IMR-90 (cell line): ENCODE data around the gene FXYD6. TPM values are rescaled to one million over a fixed set of nuclear protein-coding genes. Genes with fewer than 3 reads are reported as not detected.

Experiments
- ATAC-seq: fragments of 200-7000 bp; cut with Tn5 transposase; 2 replicates; pipeline ENCODE4 v1.9.1; 2020; ENCODE audit warnings: low read depth, mild to moderate bottlenecking, moderate library complexity
- BruUV-seq: library from RNA; stranded (reverse); fragments of 400-500 nt; replicated peaks from 2 replicates; lab custom pipeline; 2021; lab: Mats Ljungman, UMichigan
- CTCF ChIA-PET: fragments of 300-600 bp; formaldehyde crosslinking; extraction: SDS; loops from one replicate; lab custom pipeline; 2021; ENCODE audit warnings: antibody characterized with exemption; lab: Yijun Ruan, JAX
- POLR2A ChIA-PET: fragments of 300-600 bp; sonication (Branson Sonifier 250); formaldehyde crosslinking; loops from one replicate; lab custom pipeline; 2022; ENCODE audit warnings: antibody characterized with exemption; ENCODE audit not compliant: unreplicated experiment; lab: Charles Lee
- DNase-seq: peaks from one replicate; pipeline ENCODE4 v3.0.0; 2013
- H2AFZ ChIP-seq: replicated peaks from 2 replicates; pipeline ENCODE3; 2013; ENCODE audit warnings: low read length, mild to moderate bottlenecking; ENCODE audit not compliant: poor library complexity
- H2AK5ac ChIP-seq: 2 replicates; pipeline ENCODE4 v1.6.1; 2013; ENCODE audit warnings: low read depth, low read length, inconsistent platforms
- H2AK9ac ChIP-seq: replicated peaks from 2 replicates; pipeline ENCODE3; 2013; ENCODE audit warnings: mild to moderate bottlenecking, low read depth, low read length, moderate library complexity; ENCODE audit not compliant: poor library complexity
- H2BK120ac ChIP-seq: 2 replicates; pipeline ENCODE4 v1.6.1; 2013; ENCODE audit warnings: low read depth, low read length, inconsistent platforms
- H2BK15ac ChIP-seq: 3 replicates; pipeline ENCODE4 v1.6.1; 2013; ENCODE audit warnings: low read depth, low read length, inconsistent platforms
- H2BK20ac ChIP-seq: 2 replicates; pipeline ENCODE4 v1.6.1; 2013; ENCODE audit warnings: low read depth, mild to moderate bottlenecking, inconsistent platforms, low read length, moderate library complexity
- H2BK5ac ChIP-seq: 2 replicates; pipeline ENCODE4 v1.6.1; 2013; ENCODE audit warnings: mild to moderate bottlenecking, low read depth, low read length, inconsistent platforms; ENCODE audit not compliant: poor library complexity, severe bottlenecking
- H3K14ac ChIP-seq: replicated peaks from 2 replicates; pipeline ENCODE4 v1.6.1; 2013; ENCODE audit warnings: low read depth, low read length, inconsistent platforms
- H3K18ac ChIP-seq: 2 replicates; pipeline ENCODE4 v1.6.1; 2013; ENCODE audit warnings: low read depth, low read length, control low read depth
- H3K23ac ChIP-seq: 2 replicates; pipeline ENCODE4 v1.6.1; 2013; ENCODE audit warnings: low read depth, low read length, inconsistent platforms
- H3K27ac ChIP-seq: 2 replicates; pipeline ENCODE4 v1.5.1; 2013; ENCODE audit warnings: mild to moderate bottlenecking, control low read depth, low read length; ENCODE audit not compliant: insufficient read depth
- H3K27me3 ChIP-seq: 2 replicates; pipeline ENCODE4 v1.6.1; 2013; ENCODE audit warnings: low read length; ENCODE audit not compliant: control insufficient read depth, insufficient read depth
- H3K36me3 ChIP-seq: 2 replicates; pipeline ENCODE4 v1.6.1; 2013; ENCODE audit warnings: low read length, mixed read lengths; ENCODE audit not compliant: control insufficient read depth, insufficient read depth
- H3K4ac ChIP-seq: 2 replicates; pipeline ENCODE4 v1.6.1; 2013; ENCODE audit warnings: low read depth, low read length, inconsistent platforms
- H3K4me1 ChIP-seq: 2 replicates; pipeline ENCODE4 v1.6.1; 2013; ENCODE audit warnings: low read length, mixed read lengths; ENCODE audit not compliant: control insufficient read depth, insufficient read depth
- H3K4me2 ChIP-seq: 2 replicates; pipeline ENCODE4 v1.6.1; 2013; ENCODE audit warnings: low read depth, mild to moderate bottlenecking, control low read depth, low read length, moderate library complexity
- H3K4me3 ChIP-seq: 2 replicates; pipeline ENCODE4 v1.5.1; 2013; ENCODE audit warnings: low read depth, mild to moderate bottlenecking, control low read depth, low read length, moderate library complexity; ENCODE audit not compliant: insufficient read depth
- H3K56ac ChIP-seq: 2 replicates; pipeline ENCODE4 v1.6.1; 2013; ENCODE audit warnings: low read length, inconsistent platforms; ENCODE audit not compliant: insufficient read depth; ENCODE audit errors: extremely low read depth
- H3K79me1 ChIP-seq, 2 experiments: 2 replicates each; pipeline ENCODE4 v1.6.1; 2013; ENCODE audit warnings: low read length in 2 of 2, inconsistent platforms in 1 of 2, low read depth in 1 of 2
- H3K9ac ChIP-seq: 2 replicates; pipeline ENCODE4 v1.6.1; 2013; ENCODE audit warnings: low read depth, low read length, control low read depth
- H3K9me1 ChIP-seq: 2 replicates; pipeline ENCODE4 v1.6.1; 2013; ENCODE audit warnings: low read length, inconsistent platforms; ENCODE audit not compliant: insufficient read depth
- H3K9me3 ChIP-seq: 2 replicates; pipeline ENCODE4 v1.6.1; 2013; ENCODE audit warnings: low read length; ENCODE audit not compliant: control insufficient read depth, insufficient read depth
- H4K20me1 ChIP-seq: 2 replicates; pipeline ENCODE4 v1.6.1; 2013; ENCODE audit warnings: low read length, inconsistent platforms; ENCODE audit not compliant: insufficient read depth
- H4K5ac ChIP-seq: 2 replicates; pipeline ENCODE4 v1.6.1; 2013; ENCODE audit warnings: mild to moderate bottlenecking, low read depth, low read length, control low read depth
- H4K8ac ChIP-seq, 2 experiments: 2 replicates each; pipeline ENCODE4 v1.6.1; 2013; ENCODE audit warnings: low read depth in 2 of 2, low read length in 2 of 2, control low read depth in 1 of 2, inconsistent platforms in 1 of 2
- H4K91ac ChIP-seq: 2 replicates; pipeline ENCODE4 v1.6.1; 2013; ENCODE audit warnings: low read depth, low read length, inconsistent platforms; ENCODE audit not compliant: insufficient read depth
- BHLHE40 ChIP-seq: fragments of 150-350 bp; IDR thresholded peaks from 2 replicates; pipeline ENCODE4 v1.6.1; 2016; ENCODE audit warnings: mild to moderate bottlenecking, low read depth, low read length
- CEBPB ChIP-seq: IDR thresholded peaks from 2 replicates; pipeline ENCODE4 v1.6.1; 2012; ENCODE audit warnings: low read depth, low read length, improper control_type of control experiment
- CHD1 ChIP-seq: IDR thresholded peaks from 2 replicates; pipeline ENCODE4 v1.6.1; 2012; ENCODE audit warnings: low read depth, low read length, improper control_type of control experiment
- ELK1 ChIP-seq: fragments of 150-350 bp; IDR thresholded peaks from 2 replicates; pipeline ENCODE4 v1.6.1; 2016; ENCODE audit warnings: low read depth, mild to moderate bottlenecking, low read length, moderate library complexity, borderline replicate concordance
- MAFK ChIP-seq: IDR thresholded peaks from 2 replicates; pipeline ENCODE4 v1.6.1; 2012; ENCODE audit warnings: low read depth, low read length, improper control_type of control experiment
- POLR2A ChIP-seq: IDR thresholded peaks from 2 replicates; pipeline ENCODE4 v1.6.1; 2012; ENCODE audit warnings: mild to moderate bottlenecking, low read depth, low read length
- RAD21 ChIP-seq: IDR thresholded peaks from 2 replicates; pipeline ENCODE4 v1.6.1; 2012; ENCODE audit warnings: low read length, improper control_type of control experiment
- RCOR1 ChIP-seq: IDR thresholded peaks from 2 replicates; pipeline ENCODE4 v1.6.1; 2012; ENCODE audit warnings: mild to moderate bottlenecking, low read length, improper control_type of control experiment; ENCODE audit not compliant: insufficient replicate concordance
- RFX5 ChIP-seq: IDR thresholded peaks from 2 replicates; pipeline ENCODE4 v1.8.0; 2012; ENCODE audit warnings: low read depth, mild to moderate bottlenecking, low read length, moderate library complexity
- SMC3 ChIP-seq: fragments of 150-350 bp; IDR thresholded peaks from 2 replicates; pipeline ENCODE4 v1.6.1; 2016; ENCODE audit warnings: low read depth, mild to moderate bottlenecking, antibody characterized with exemption, low read length, moderate library complexity
- USF2 ChIP-seq: fragments of 150-350 bp; IDR thresholded peaks from 2 replicates; pipeline ENCODE4 v1.6.1; 2017; ENCODE audit warnings: mild to moderate bottlenecking, antibody characterized with exemption, low read length, low read depth
- WGBS, 2 experiments: methylation state at CpG; one replicate each; pipeline versions ENCODE4 v1.1.5 to v1.1.7; 2013; ENCODE audit warnings: missing lambda C conversion rate in 2 of 2; ENCODE audit not compliant: insufficient read length in 1 of 2; ENCODE audit errors: extremely low coverage in 2 of 2; 5-methylcytosine and 5-hydroxymethylcytosine counted together
- dilution Hi-C: fragments of 300-500 bp; cut with HindIII; formaldehyde crosslinking; loops from one replicate; pipeline ENCODE4 v1.14.3; 2018; ENCODE audit warnings: low sequenced_read_pairs; ENCODE audit not compliant: unreplicated experiment
- in situ Hi-C: fragments of 300-500 bp; cut with MboI; formaldehyde crosslinking; loops from 3 replicates; pipeline ENCODE4 v1.14.3; 2019; ENCODE audit warnings: low sequenced_read_pairs, inconsistent platforms, mixed read lengths
- intact Hi-C: fragments of 100-400 bp; cut with micrococcal nuclease; formaldehyde crosslinking; loops from 2 replicates; pipeline ENCODE4 v1.10.0; 2022
- polyA plus RNA-seq, 3 experiments: library from polyadenylated mRNA; depleted of rRNA; stranded (reverse); fragments of >200 nt; gene quantifications; 2 replicates each; pipeline ENCODE4 v1.2.3, GENCODE V29; 2012; ENCODE audit warnings: low replicate concordance in 1 of 3
- total RNA-seq: library from RNA; depleted of rRNA; stranded (reverse); fragments of >200 nt; gene quantifications from 2 replicates; pipeline ENCODE4 v1.2.3, GENCODE V29; 2012

Gene FXYD6
- total and polyA plus RNA-seq, 2 of the 4 experiments (the other 2 are of a cell fraction): 0.32 TPM; not detected in 1

GRCh38 chr11:117816151-117816741, 60.2 kb downstream of the FXYD6 start:
- CTCF ChIA-PET: interaction anchor here (1.0 to 2.6 kb wide), 5 partner anchors 9 to 390 kb away, joined by 4 to 17 read pairs (median 6); no protein-coding TSS in a partner anchor
- WGBS, 2 experiments: 17% methylated on average over 3 of the region's 20 CpGs; no CpG with 5 or more reads in 1 of the 2 experiments
- DNase-seq: peak; percentile 30

More at GRCh38 chr11:117816151-117816741, 60.2 kb downstream of the FXYD6 start:
- no peaks in the 10 kb centered on the region for H4K20me1 ChIP-seq
- no peaks in the 10 kb centered on the region for H3K79me1 ChIP-seq
- H2BK120ac ChIP-seq: no peak overlapping the region
- no peak for TF ChIP-seq BHLHE40
- TF ChIP-seq POLR2A: no peak
- TF ChIP-seq CEBPB: no peak
- no peak for TF ChIP-seq SMC3
- TF ChIP-seq RCOR1: no peak
- TF ChIP-seq ELK1: no peak
- TF ChIP-seq RFX5: no peak
- TF ChIP-seq MAFK: no peak
- TF ChIP-seq USF2: no peak
- no peak for TF ChIP-seq CHD1
- no peak for TF ChIP-seq RAD21
- no peak overlapping the region for H2BK15ac ChIP-seq
- peaks cover 2% of the 10 kb centered on the region; the same call in 1 of the 2 replicates for H3K4me1 ChIP-seq
- no peak overlapping the region for H3K9ac ChIP-seq
- intact Hi-C loops: no loop called here
- H3K4ac ChIP-seq: no peak overlapping the region
- H2BK5ac ChIP-seq: no peak overlapping the region
- H2AFZ ChIP-seq: peak overlapping the region; percentile 79
- ATAC-seq: peak; percentile 39
- H3K9me1 ChIP-seq: no peaks in the 10 kb centered on the region
- H4K8ac ChIP-seq: peak overlapping the region in 1 of 2 experiments; percentile 94; a peak in 3 of 4 replicates
- H3K14ac ChIP-seq: no peak overlapping the region
- no peak overlapping the region for H2BK20ac ChIP-seq
- dilution Hi-C loops: no loop called here
- no peak overlapping the region for H3K23ac ChIP-seq
- no peak overlapping the region for H3K4me3 ChIP-seq
- H2AK9ac ChIP-seq: peak overlapping the region; percentile 81
- H2AK5ac ChIP-seq: no peak overlapping the region
- no TSS peak for BruUV-seq
- no peak overlapping the region for H4K91ac ChIP-seq
- in situ Hi-C loops: no loop called here
- no peaks in the 10 kb centered on the region for H3K36me3 ChIP-seq
- no peak overlapping the region for H4K5ac ChIP-seq
- H3K4me2 ChIP-seq: no peak overlapping the region
- POLR2A ChIA-PET: no interaction called here
- H3K27me3 ChIP-seq: no peaks in the 10 kb centered on the region
- H3K27ac ChIP-seq: no peak overlapping the region
- H3K56ac ChIP-seq: no peak overlapping the region
- H3K9me3 ChIP-seq: no peaks in the 10 kb centered on the region
- H3K18ac ChIP-seq: no peak overlapping the region
